ENCODE results near the gene ZRANB3. TPM values are rescaled to one million over a fixed set of nuclear protein-coding genes. Genes with fewer than 3 reads are reported as not detected.

ZRANB3 gene
- total RNA-seq, 1 experiment from 2014 or later, result 12.0 TPM

DNA sequence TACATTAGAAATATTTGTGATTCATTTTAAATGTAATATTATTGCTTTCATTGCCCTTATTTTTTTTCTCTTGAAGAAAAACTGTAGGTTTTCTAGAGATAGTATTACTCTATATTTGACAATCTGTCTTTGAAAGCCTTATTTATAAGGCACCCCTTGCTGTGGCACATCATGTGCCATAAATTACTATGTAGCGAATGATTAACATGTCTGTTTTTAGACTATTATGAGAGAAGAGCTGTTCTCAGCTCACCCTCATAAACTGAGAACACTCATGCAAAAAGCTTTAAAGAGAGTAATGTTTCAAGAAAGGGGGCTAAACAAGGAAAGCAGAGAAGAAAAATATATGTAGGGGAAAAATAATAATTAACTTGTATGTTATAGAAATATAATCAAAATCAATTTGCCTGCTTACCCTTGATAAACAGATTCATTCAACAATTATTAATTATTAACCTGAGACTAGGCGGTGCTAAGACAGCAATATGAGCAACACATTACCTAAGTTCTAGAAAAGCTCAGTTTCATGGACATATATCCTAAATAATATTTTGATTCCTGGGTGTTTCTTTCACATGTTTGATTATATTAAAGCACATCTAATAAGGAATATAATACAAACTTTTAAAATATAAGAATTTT is 409.9 kb downstream of the ZRANB3 start:
- Histone ChIP-seq H3K9ac (ENCODE audit: low read length) (no peak overlapping the region), H3K9me2 (ENCODE audit: insufficient read depth) (no peaks in the 10 kb centered on the region), H4K20me1 (ENCODE audit: insufficient read depth) (no peaks in the 10 kb centered on the region), H3K9me3 (ENCODE audit: control insufficient read depth in 1 of 2, insufficient read depth in 1 of 2, low read depth in 1 of 2, low read length in 2 of 2) (no peaks in the 10 kb centered on the region), H3K36me3 (ENCODE audit: control insufficient read depth in 1 of 2, insufficient read depth in 2 of 2, low read length in 2 of 2) (no peaks in the 10 kb centered on the region), H3K27ac (ENCODE audit: low read depth, low read length) (no peak overlapping the region), H3K4me3 (replicated peaks in 1 of 2; ENCODE audit: low read depth in 1 of 2, low read length in 2 of 2) (no peak overlapping the region), H3K4me1 (ENCODE audit: control insufficient read depth in 1 of 2, insufficient read depth in 2 of 2, low read length in 2 of 2) (no peaks in the 10 kb centered on the region), H2AFZ (ENCODE audit: low read depth, low read length, poor library complexity, severe bottlenecking) (no peak overlapping the region), H3K4me2 (ENCODE audit: low read length) (no peak overlapping the region), H3K79me2 (ENCODE audit: insufficient read depth, low read length) (no peaks in the 10 kb centered on the region), H3K27me3 (ENCODE audit: insufficient read depth, low read length) (no peaks in the 10 kb centered on the region)
- DNase-seq (ENCODE audit: low read depth, low spot score) (no peak), ATAC-seq (no peak)
- TF ChIP-seq EGR1 (IDR thresholded peaks at IDR 0.05; ENCODE audit: low read depth) (no peak), CEBPB (IDR thresholded peaks at IDR 0.05; ENCODE audit: low read depth) (no peak), POLR2AphosphoS5 (IDR thresholded peaks at IDR 0.05; ENCODE audit: low read depth, low read length) (no peak), ZNF274 (IDR thresholded peaks at IDR 0.05; ENCODE audit: low read depth, low read length) (no peak), POLR2A (IDR thresholded peaks at IDR 0.05; ENCODE audit: borderline replicate concordance, extremely low read depth, insufficient read depth, insufficient read length) (no peak), EZH2 (IDR thresholded peaks at IDR 0.05) (no peak), YY1 (IDR thresholded peaks at IDR 0.05; ENCODE audit: extremely low read depth, insufficient replicate concordance, low read depth, low read length) (no peak), CBX3 (IDR thresholded peaks at IDR 0.05; ENCODE audit: low read depth) (no peak), ZFX (IDR thresholded peaks at IDR 0.05) (no peak), RAD21 (IDR thresholded peaks at IDR 0.05; ENCODE audit: low read depth) (no peak), ELF1 (IDR thresholded peaks at IDR 0.05; ENCODE audit: borderline replicate concordance, low read depth) (no peak), EZH2phosphoT487 (IDR thresholded peaks at IDR 0.05; ENCODE audit: borderline replicate concordance) (no peak), FOSL1 (IDR thresholded peaks at IDR 0.05; ENCODE audit: low read depth) (no peak), SRF (IDR thresholded peaks at IDR 0.05; ENCODE audit: low read depth) (no peak)
- TF ChIP-seq, protein P1, sequence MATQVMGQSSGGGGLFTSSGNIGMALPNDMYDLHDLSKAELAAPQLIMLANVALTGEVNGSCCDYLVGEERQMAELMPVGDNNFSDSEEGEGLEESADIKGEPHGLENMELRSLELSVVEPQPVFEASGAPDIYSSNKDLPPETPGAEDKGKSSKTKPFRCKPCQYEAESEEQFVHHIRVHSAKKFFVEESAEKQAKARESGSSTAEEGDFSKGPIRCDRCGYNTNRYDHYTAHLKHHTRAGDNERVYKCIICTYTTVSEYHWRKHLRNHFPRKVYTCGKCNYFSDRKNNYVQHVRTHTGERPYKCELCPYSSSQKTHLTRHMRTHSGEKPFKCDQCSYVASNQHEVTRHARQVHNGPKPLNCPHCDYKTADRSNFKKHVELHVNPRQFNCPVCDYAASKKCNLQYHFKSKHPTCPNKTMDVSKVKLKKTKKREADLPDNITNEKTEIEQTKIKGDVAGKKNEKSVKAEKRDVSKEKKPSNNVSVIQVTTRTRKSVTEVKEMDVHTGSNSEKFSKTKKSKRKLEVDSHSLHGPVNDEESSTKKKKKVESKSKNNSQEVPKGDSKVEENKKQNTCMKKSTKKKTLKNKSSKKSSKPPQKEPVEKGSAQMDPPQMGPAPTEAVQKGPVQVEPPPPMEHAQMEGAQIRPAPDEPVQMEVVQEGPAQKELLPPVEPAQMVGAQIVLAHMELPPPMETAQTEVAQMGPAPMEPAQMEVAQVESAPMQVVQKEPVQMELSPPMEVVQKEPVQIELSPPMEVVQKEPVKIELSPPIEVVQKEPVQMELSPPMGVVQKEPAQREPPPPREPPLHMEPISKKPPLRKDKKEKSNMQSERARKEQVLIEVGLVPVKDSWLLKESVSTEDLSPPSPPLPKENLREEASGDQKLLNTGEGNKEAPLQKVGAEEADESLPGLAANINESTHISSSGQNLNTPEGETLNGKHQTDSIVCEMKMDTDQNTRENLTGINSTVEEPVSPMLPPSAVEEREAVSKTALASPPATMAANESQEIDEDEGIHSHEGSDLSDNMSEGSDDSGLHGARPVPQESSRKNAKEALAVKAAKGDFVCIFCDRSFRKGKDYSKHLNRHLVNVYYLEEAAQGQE (IDR thresholded peaks at IDR 0.05; ENCODE audit: low read depth), result no peak
- TF ChIP-seq, protein P2, sequence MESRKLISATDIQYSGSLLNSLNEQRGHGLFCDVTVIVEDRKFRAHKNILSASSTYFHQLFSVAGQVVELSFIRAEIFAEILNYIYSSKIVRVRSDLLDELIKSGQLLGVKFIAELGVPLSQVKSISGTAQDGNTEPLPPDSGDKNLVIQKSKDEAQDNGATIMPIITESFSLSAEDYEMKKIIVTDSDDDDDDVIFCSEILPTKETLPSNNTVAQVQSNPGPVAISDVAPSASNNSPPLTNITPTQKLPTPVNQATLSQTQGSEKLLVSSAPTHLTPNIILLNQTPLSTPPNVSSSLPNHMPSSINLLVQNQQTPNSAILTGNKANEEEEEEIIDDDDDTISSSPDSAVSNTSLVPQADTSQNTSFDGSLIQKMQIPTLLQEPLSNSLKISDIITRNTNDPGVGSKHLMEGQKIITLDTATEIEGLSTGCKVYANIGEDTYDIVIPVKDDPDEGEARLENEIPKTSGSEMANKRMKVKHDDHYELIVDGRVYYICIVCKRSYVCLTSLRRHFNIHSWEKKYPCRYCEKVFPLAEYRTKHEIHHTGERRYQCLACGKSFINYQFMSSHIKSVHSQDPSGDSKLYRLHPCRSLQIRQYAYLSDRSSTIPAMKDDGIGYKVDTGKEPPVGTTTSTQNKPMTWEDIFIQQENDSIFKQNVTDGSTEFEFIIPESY (IDR thresholded peaks at IDR 0.05; ENCODE audit: extremely low read depth, insufficient replicate concordance, low read length), result no peak
- TF ChIP-seq, protein P3, sequence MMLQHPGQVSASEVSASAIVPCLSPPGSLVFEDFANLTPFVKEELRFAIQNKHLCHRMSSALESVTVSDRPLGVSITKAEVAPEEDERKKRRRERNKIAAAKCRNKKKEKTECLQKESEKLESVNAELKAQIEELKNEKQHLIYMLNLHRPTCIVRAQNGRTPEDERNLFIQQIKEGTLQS (IDR thresholded peaks at IDR 0.05), result no peak
- TF ChIP-seq, protein P4, sequence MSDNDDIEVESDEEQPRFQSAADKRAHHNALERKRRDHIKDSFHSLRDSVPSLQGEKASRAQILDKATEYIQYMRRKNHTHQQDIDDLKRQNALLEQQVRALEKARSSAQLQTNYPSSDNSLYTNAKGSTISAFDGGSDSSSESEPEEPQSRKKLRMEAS (IDR thresholded peaks at IDR 0.05), result no peak
- intact Hi-C loops (cut with micrococcal nuclease), result no loop called here
- ChIA-PET POLR2A (no interaction called here), CTCF (no interaction called here), RAD21 (ENCODE audit: low non-redundant PET in 1 of 2, low total read pairs in 2 of 2, uncharacterized antibody in 2 of 2, unreplicated experiment in 2 of 2) (no interaction called here)
- BruUV-seq (replicated peaks), result no TSS peak

Measured in HCT116 (cell line).